Activated CD4-positive, alpha-beta T cell treated with anti-CD3 and anti-CD28 coated beads for 4 hours (primary cell): ENCODE data around the gene JDP2.
A peak's percentile ranks its signal among the peaks of the same experiment; 100 is the strongest.

ENCODE experiments used
- DNase-seq, 2 donors: peaks; one replicate each; pipeline ENCODE4 v3.0.0-alpha.2; 2020

JDP2 gene

GRCh38 chr14:75411214-75411540 is 16.6 kb upstream of the JDP2 start:
- no peak for DNase-seq

- no peak for DNase-seq
Measured at GRCh38 chr14:75413013-75413412, 14.8 kb upstream of the JDP2 start.

GRCh38 chr14:75417674-75418073 is 10.1 kb upstream of the JDP2 start:
- DNase-seq: no peak

GRCh38 chr14:75418850-75419768 is 8.7 kb upstream of the JDP2 start:
- DNase-seq: peak in 1 of 2 donors; percentile 14

GRCh38 chr14:75422169-75422568 is 5.7 kb upstream of the JDP2 start:
- no peak for DNase-seq

- no peak for DNase-seq
Measured at GRCh38 chr14:75424496-75424895, 3.3 kb upstream of the JDP2 start.

- no peak for DNase-seq
Measured at GRCh38 chr14:75425446-75425845, 2.4 kb upstream of the JDP2 start.

GRCh38 chr14:75426332-75427125 is 1.3 kb upstream of the JDP2 start:
- no peak for DNase-seq

- no peak for DNase-seq
Measured at GRCh38 chr14:75427126-75427481, 718 bp upstream of the JDP2 start.

GRCh38 chr14:75428230-75429104 is 645 bp downstream of the JDP2 start:
- peak in 1 of 2 donors; percentile 8 for DNase-seq

- DNase-seq: no peak
Measured at GRCh38 chr14:75429562-75429961, 1.7 kb downstream of the JDP2 start.

- DNase-seq: no peak
Measured at GRCh38 chr14:75430116-75430515, 2.3 kb downstream of the JDP2 start.

GRCh38 chr14:75430526-75430925 is 2.7 kb downstream of the JDP2 start:
- no peak for DNase-seq

- no peak for DNase-seq
Measured at GRCh38 chr14:75430976-75431375, 3.2 kb downstream of the JDP2 start.

- DNase-seq: no peak
Measured at GRCh38 chr14:75431827-75432226, 4.0 kb downstream of the JDP2 start.

GRCh38 chr14:75432411-75432810 is 4.6 kb downstream of the JDP2 start:
- no peak for DNase-seq

GRCh38 chr14:75433631-75434071 is 5.8 kb downstream of the JDP2 start:
- no peak for DNase-seq

GRCh38 chr14:75434138-75434889 is 6.5 kb downstream of the JDP2 start:
- DNase-seq: no peak

GRCh38 chr14:75434890-75435248 is 7.0 kb downstream of the JDP2 start:
- no peak for DNase-seq

GRCh38 chr14:75435473-75435872 is 7.7 kb downstream of the JDP2 start:
- DNase-seq: no peak

GRCh38 chr14:75437201-75438143 is 9.7 kb downstream of the JDP2 start:
- DNase-seq: no peak
